Measurements from ENCODE around the gene RARRES2.

The RARRES2 gene

DNA sequence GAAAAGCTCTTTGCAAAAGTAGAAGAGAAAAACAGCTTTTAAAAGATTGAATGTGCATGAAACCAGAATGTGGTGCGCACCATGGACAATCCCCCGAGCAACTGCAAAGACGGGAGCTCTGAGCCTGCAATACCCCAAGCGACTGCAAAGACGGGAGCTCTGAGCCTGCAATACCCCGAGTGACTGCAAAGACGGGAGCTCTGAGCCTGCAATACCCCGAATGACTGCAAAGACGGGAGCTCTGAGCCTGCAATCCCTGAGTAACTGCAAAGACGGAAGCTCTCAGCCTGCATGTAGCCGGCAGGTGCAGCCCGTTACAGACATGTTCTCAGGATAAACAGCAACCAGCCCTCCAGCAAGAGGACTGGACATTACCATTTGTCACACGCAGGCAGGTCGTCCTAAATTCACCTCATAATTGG, 43.9 kb upstream of the RARRES2 start:
- no peak for DNase-seq (ENCODE audit: extremely low read depth, insufficient read length)
- no peak for TF ChIP-seq CTCF (IDR thresholded peaks at IDR 0.05; ENCODE audit: insufficient read depth, low read length, poor library complexity, severe bottlenecking)
- Histone ChIP-seq H3K4me3 (replicated peaks; ENCODE audit: low read depth, low read length) (no peak overlapping the region), H3K27me3 (replicated peaks; ENCODE audit: control insufficient read depth, insufficient read depth, low read length) (no peaks in the 10 kb centered on the region), H3K36me3 (ENCODE audit: control insufficient read depth, insufficient read depth, low read length) (peaks cover 12% of the 10 kb centered on the region)

DNA sequence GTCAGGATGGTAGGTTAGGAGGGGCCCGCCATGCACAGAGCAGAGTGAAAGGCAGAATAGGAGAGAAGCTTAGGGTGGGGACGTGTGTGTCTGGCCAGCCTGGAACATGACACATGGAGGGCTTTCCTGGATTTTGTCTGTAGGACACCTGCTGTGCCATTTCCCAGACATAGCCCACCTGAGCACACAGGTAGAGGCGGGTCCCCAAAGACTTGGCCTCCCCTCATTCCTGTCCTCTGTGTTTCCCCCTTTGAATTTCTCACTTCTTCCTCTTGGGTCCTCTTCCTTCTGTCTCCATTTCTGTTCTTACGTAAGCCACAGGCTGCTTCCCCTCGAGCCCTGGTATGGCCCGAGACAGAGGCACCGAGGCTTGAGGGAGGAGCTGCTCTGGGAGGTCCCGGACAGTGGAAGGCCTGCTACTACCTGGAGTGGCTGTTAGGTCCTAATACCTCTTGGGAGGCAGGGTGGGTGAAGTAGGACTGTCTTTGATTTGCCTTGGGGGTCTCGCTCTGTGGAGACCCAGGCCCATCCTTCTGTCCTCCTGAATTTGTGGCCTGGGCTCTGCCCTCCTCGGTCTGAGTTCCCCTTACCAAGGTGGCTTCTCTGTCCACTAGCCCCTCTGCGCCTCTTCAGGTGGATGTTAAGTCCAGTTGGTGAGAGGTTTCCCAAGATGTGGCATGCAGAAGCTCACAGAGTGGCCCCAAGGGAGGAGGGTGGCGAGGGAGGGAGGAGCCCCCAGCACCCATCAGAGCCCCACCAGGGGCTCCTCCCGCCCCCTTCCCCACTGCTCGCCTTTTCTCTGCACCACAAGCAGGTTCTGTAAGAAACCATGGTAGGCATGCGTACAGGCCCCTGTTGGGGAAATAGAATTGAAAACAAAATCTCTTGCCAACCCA, 43.2 kb upstream of the RARRES2 start:
- no peaks in the 10 kb centered on the region for H3K27me3 ChIP-seq (replicated peaks; ENCODE audit: control insufficient read depth, insufficient read depth, low read length)
- peaks cover 12% of the 10 kb centered on the region for H3K36me3 ChIP-seq (ENCODE audit: control insufficient read depth, insufficient read depth, low read length)
- no peak for TF ChIP-seq CTCF (IDR thresholded peaks at IDR 0.05; ENCODE audit: insufficient read depth, low read length, poor library complexity, severe bottlenecking)
- no peak overlapping the region for H3K4me3 ChIP-seq (replicated peaks; ENCODE audit: low read depth, low read length)
- DNase-seq (ENCODE audit: extremely low read depth, insufficient read length), result no peak

- no peak for DNase-seq (ENCODE audit: extremely low read depth, insufficient read length)
- no peak for TF ChIP-seq CTCF (IDR thresholded peaks at IDR 0.05; ENCODE audit: insufficient read depth, low read length, poor library complexity, severe bottlenecking)
- Histone ChIP-seq H3K36me3 (ENCODE audit: control insufficient read depth, insufficient read depth, low read length) (peaks cover 9% of the 10 kb centered on the region), H3K4me3 (replicated peaks; ENCODE audit: low read depth, low read length) (no peak overlapping the region), H3K27me3 (replicated peaks; ENCODE audit: control insufficient read depth, insufficient read depth, low read length) (no peaks in the 10 kb centered on the region)
These were observed 42.4 kb upstream of the RARRES2 start for GRCh38 chr7:150383710-150384397.

- no peak for TF ChIP-seq CTCF (IDR thresholded peaks at IDR 0.05; ENCODE audit: insufficient read depth, low read length, poor library complexity, severe bottlenecking)
These were observed 41.4 kb upstream of the RARRES2 start for GRCh38 chr7:150382844-150383225.

DNA sequence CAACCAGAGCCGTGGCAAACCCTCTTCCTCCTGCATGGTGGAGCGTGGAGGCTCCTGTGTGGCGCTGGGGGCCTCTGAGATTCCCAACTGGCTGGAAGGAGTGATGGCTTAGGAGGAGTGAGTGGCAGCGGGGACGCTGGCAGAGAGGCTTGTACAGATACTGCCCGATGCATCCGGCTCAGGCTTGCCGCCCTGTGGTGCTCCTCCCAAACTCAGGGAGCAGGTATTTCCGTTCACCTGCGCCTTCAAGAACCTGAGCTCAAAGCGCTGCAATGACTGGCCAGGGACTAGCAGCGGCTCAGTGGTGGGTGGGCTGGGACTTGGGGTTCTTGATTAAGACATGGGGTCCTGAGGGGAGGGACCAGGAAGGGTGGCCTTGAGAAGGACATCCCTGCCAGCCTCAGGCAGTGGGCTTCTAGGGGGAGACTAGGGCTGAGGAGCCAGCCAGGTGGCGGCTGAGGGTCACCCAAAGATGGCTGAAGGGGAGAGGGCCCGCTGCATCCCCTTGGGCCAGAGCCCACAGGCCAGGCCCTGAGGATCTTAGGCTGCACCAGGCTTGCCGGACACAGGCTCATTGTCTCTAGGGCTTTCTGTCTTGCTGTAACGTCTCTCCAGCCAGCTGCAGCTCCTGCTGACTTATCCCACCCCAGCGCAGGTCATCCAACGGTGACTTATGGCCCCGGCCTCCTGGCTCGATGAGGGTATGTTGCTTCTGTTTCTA, 40.9 kb upstream of the RARRES2 start:
- TF ChIP-seq CTCF (IDR thresholded peaks at IDR 0.05; ENCODE audit: insufficient read depth, low read length, poor library complexity, severe bottlenecking), result no peak
- Histone ChIP-seq H3K27me3 (replicated peaks; ENCODE audit: control insufficient read depth, insufficient read depth, low read length) (no peaks in the 10 kb centered on the region), H3K4me3 (replicated peaks; ENCODE audit: low read depth, low read length) (peak overlapping the region; percentile 26), H3K36me3 (ENCODE audit: control insufficient read depth, insufficient read depth, low read length) (peaks cover 2% of the 10 kb centered on the region)
- no peak for DNase-seq (ENCODE audit: extremely low read depth, insufficient read length)

More at GRCh38 chr7:150382844-150383225, 41.4 kb upstream of the RARRES2 start:
- DNase-seq (ENCODE audit: extremely low read depth, insufficient read length), result no peak
- H3K4me3 ChIP-seq (replicated peaks; ENCODE audit: low read depth, low read length), result peak overlapping the region; percentile 26
- peaks cover 4% of the 10 kb centered on the region for H3K36me3 ChIP-seq (ENCODE audit: control insufficient read depth, insufficient read depth, low read length)
- H3K27me3 ChIP-seq (replicated peaks; ENCODE audit: control insufficient read depth, insufficient read depth, low read length), result no peaks in the 10 kb centered on the region

Measured in GM06990 (cell line).